ENCODE data around the gene CASS4. TPM values are rescaled to one million over a fixed set of nuclear protein-coding genes. Genes with fewer than 3 reads are reported as not detected.

Gene CASS4
- total and polyA plus RNA-seq, 9 of the 15 experiments (the other 6 are each of a cell fraction or from before 2014, with no cell fraction given) = 8.1 to 53.8 (median 26.7) TPM

- Histone ChIP-seq H3K4me2 (ENCODE audit: insufficient read depth, low read length) (peak overlapping the region; percentile 29; the same call in 1 of the 2 replicates), H3K27me3 (ENCODE audit: control insufficient read depth in 2 of 2, insufficient read depth in 2 of 2, low read length in 2 of 2) (no peaks in the 10 kb centered on the region), H2AFZ (ENCODE audit: low read depth, low read length) (no peak overlapping the region), H3K27ac (ENCODE audit: extremely low read depth, low read depth, low read length) (peak overlapping the region; percentile 32; the same call in 1 of the 3 replicates), H3K9me1 (ENCODE audit: control insufficient read depth, insufficient read depth, low read length) (no peaks in the 10 kb centered on the region), H3K4me1 (replicated peaks in 1 of 2; ENCODE audit: control insufficient read depth in 2 of 2, insufficient read depth in 2 of 2, low read length in 2 of 2) (peaks cover 35 to 75% of the 10 kb centered on the region in 2 experiments), H3K4me3 (no peak overlapping the region), H3K9me3 (replicated peaks; ENCODE audit: control insufficient read depth, insufficient read depth, low read depth, low read length) (no peaks in the 10 kb centered on the region), H3K79me2 (ENCODE audit: control insufficient read depth, insufficient read depth, low read length) (peaks cover 99% of the 10 kb centered on the region), H3K36me3 (ENCODE audit: control insufficient read depth, insufficient read depth, low read length) (peaks cover 83% of the 10 kb centered on the region), H3K9ac (ENCODE audit: insufficient read depth in 1 of 2, low read depth in 2 of 2, low read length in 2 of 2) (no peak overlapping the region), H4K20me1 (replicated peaks; ENCODE audit: control insufficient read depth, insufficient read depth, low read length) (peaks cover 31% of the 10 kb centered on the region)
- DNase-seq (ENCODE audit: extremely low read depth in 1 of 4, low spot score in 3 of 4) = no peak
- BruUV-seq (replicated peaks) = no TSS peak
- POLR2A ChIA-PET = interaction anchor here (1.3 to 6.8 kb wide), 4 partner anchors 8 to 21 kb away, joined by 4 to 72 read pairs (median 8); partner anchors contain the start of gene CASS4
- in situ Hi-C loops (cut with MboI) = no loop called here
- CTCF ChIA-PET (ENCODE audit: low intra/inter-chr PET ratio) = no interaction called here
- intact Hi-C loops (cut with micrococcal nuclease) = no loop called here
- WGBS (ENCODE audit: insufficient coverage, low coverage, missing lambda C conversion rate) = 77% methylated on average over 9 of the region's 9 CpGs
- ATAC-seq = no peak
- FAIRE-seq = no peak
- TF ChIP-seq GTF3C2 (IDR thresholded peaks at IDR 0.05; ENCODE audit: borderline replicate concordance, extremely low read depth, insufficient read length) (no peak), ZSCAN29 (IDR thresholded peaks at IDR 0.05) (no peak), ZBTB33 (CRISPR knock-in tag; IDR thresholded peaks at IDR 0.05) (0 out of 2 replicates have a peak, but pooled peaks have one; percentile 33), HNRNPK (IDR thresholded peaks at IDR 0.05; ENCODE audit: low read depth, low read length, poor library complexity, severe bottlenecking) (no peak), PKNOX1 (IDR thresholded peaks at IDR 0.05) (no peak), NFATC3 (IDR thresholded peaks at IDR 0.05) (no peak), KDM1A (IDR thresholded peaks at IDR 0.05) (peak; percentile 34 to 64; a peak in 2 of 4 replicates), HCFC1 (IDR thresholded peaks at IDR 0.05; ENCODE audit: low read depth, low read length) (no peak), ZNF707 (CRISPR knock-in tag; conservative IDR thresholded peaks at IDR 0.05) (no peak), TEAD4 (IDR thresholded peaks at IDR 0.05; ENCODE audit: low read length) (no peak), TEAD4 (CRISPR knock-in tag; IDR thresholded peaks at IDR 0.05; ENCODE audit: borderline replicate concordance) (no peak), MYC (IDR thresholded peaks at IDR 0.05; ENCODE audit: low read depth, low read length) (no peak), MYC (CRISPR knock-in tag; IDR thresholded peaks at IDR 0.05; ENCODE audit: borderline replicate concordance, low read depth) (no peak), THRA (IDR thresholded peaks at IDR 0.05) (no peak)
- TF ChIP-seq, protein P1, sequence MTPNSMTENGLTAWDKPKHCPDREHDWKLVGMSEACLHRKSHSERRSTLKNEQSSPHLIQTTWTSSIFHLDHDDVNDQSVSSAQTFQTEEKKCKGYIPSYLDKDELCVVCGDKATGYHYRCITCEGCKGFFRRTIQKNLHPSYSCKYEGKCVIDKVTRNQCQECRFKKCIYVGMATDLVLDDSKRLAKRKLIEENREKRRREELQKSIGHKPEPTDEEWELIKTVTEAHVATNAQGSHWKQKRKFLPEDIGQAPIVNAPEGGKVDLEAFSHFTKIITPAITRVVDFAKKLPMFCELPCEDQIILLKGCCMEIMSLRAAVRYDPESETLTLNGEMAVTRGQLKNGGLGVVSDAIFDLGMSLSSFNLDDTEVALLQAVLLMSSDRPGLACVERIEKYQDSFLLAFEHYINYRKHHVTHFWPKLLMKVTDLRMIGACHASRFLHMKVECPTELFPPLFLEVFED (CRISPR knock-in tag; conservative IDR thresholded peaks at IDR 0.05) = no peak
Observed at GRCh38 chr20:56426026-56426425, 14.0 kb downstream of the CASS4 start.
